Mucosa of descending colon (tissue), 3 donors: ENCODE results near the gene POLR2M. TPM values are rescaled to one million over a fixed set of nuclear protein-coding genes. Genes with fewer than 3 reads are reported as not detected.

ENCODE experiments used
- ATAC-seq: fragments of 200-7000 bp; cut with Tn5 transposase; one replicate; pipeline ENCODE4 v1.9.1; 2020; ENCODE audit warnings: mild to moderate bottlenecking, moderate library complexity
- DNase-seq, 3 donors: peaks; one replicate each; pipeline ENCODE4 v3.0.0-alpha.2; 2020
- H3K36me3 ChIP-seq: fragments of 200-600 bp; one replicate; pipeline ENCODE4 v1.8.0; 2021; ENCODE audit warnings: low read depth, mild to moderate bottlenecking
- H3K4me1 ChIP-seq: fragments of 200-600 bp; one replicate; pipeline ENCODE4 v1.8.0; 2021; ENCODE audit warnings: low read depth, mild to moderate bottlenecking
- H3K4me3 ChIP-seq: fragments of 200-600 bp; one replicate; pipeline ENCODE4 v1.8.0; 2021; ENCODE audit warnings: mild to moderate bottlenecking
- H3K9me3 ChIP-seq: fragments of 200-600 bp; one replicate; pipeline ENCODE4 v1.8.0; 2021; ENCODE audit warnings: mild to moderate bottlenecking
- intact Hi-C, 2 donors: fragments of 100-400 bp; cut with DNase I in 1 of 2; cut with micrococcal nuclease in 1 of 2; formaldehyde crosslinking; loops; one replicate each; pipeline versions ENCODE4 v1.11.0 to v1.11.1; 2022; cut with DNase I, micrococcal nuclease
- total RNA-seq, 3 donors: library from RNA; stranded (reverse); fragmentation: NEBNext Ultra II Directional in 2 of 3; extraction: Animal tissue kit (Norgen Biotek cat#: 25700) in 2 of 3; gene quantifications; one replicate each; pipeline versions ENCODE4 v1.2.1 to v1.2.4, GENCODE V29; 2021 to 2023
- TF ChIP-seq, protein P1 (sequence below): fragments of 200-600 bp; IDR thresholded peaks from one replicate; pipeline ENCODE4 v1.8.0; 2022; ENCODE audit warnings: antibody characterized with exemption, mild to moderate bottlenecking
- donor health status: DM: no; HTN: no; CAD: no; lungs with moderate emphysema.
- donor health status: DM: no; HTN: no; CAD: no.
- donor health status: DM: no; HTN: yes; CAD: no.

Gene POLR2M
- total RNA-seq, 3 donors from 2014 or later: 40.4 to 82.8 (median 53.3) TPM

DNA sequence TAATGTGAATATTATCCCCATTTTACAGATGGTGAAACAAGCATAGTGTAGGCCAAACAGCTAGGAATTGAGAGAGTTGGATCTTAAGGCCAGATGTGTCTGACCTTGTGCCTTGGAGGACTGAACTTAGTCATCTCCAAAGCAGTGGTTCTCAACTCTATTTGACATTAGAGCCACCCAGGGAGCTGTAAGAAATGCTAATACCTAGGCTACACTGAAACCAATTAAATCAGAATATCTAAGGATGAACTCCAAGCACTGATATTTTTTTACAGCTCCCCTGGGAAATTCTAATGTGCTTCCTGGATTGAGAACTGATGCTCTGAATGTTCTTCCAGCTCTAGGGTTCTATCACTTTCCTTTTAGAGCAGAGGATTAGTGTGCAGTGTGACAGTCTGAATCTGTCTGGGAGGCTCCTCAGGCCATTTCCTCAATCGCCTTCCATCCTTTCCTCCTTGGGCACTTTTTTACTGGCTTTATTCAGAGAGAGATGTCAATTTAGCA lies 32.3 kb downstream of the POLR2M start:
- Histone ChIP-seq H3K9me3 (no peaks in the 10 kb centered on the region), H3K4me1 (no peaks in the 10 kb centered on the region), H3K4me3 (no peak overlapping the region), H3K36me3 (no peaks in the 10 kb centered on the region)
- no peak for ATAC-seq
- no peak for DNase-seq
- TF ChIP-seq, protein P1, sequence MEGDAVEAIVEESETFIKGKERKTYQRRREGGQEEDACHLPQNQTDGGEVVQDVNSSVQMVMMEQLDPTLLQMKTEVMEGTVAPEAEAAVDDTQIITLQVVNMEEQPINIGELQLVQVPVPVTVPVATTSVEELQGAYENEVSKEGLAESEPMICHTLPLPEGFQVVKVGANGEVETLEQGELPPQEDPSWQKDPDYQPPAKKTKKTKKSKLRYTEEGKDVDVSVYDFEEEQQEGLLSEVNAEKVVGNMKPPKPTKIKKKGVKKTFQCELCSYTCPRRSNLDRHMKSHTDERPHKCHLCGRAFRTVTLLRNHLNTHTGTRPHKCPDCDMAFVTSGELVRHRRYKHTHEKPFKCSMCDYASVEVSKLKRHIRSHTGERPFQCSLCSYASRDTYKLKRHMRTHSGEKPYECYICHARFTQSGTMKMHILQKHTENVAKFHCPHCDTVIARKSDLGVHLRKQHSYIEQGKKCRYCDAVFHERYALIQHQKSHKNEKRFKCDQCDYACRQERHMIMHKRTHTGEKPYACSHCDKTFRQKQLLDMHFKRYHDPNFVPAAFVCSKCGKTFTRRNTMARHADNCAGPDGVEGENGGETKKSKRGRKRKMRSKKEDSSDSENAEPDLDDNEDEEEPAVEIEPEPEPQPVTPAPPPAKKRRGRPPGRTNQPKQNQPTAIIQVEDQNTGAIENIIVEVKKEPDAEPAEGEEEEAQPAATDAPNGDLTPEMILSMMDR: no peak
- intact Hi-C loops: no loop called here

DNA sequence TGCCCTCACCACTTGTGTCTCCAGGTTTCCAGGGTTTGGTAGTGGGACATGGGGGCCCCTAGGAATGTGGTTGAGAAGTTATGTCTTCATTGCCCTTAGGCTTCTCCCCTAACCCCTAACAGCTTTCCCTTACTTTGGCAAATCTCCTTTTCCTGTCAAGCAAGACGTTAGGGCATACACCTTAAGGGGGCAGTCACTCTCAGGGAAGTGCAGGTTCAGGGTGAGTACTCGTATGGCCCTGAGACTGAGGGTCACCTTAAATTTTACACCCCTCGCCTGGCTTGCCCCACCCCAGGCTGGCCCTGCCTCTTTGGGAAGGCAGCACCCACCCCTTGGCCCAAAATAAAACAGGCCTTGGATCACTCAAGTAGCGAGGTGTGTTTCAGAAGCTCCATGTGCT lies 33.5 kb downstream of the POLR2M start:
- TF ChIP-seq, protein P1: no peak
- Histone ChIP-seq H3K36me3 (no peaks in the 10 kb centered on the region), H3K4me1 (no peaks in the 10 kb centered on the region), H3K4me3 (no peak overlapping the region), H3K9me3 (no peaks in the 10 kb centered on the region)
- ATAC-seq (no peak), DNase-seq (no peak)
- intact Hi-C loops: no loop called here

DNA sequence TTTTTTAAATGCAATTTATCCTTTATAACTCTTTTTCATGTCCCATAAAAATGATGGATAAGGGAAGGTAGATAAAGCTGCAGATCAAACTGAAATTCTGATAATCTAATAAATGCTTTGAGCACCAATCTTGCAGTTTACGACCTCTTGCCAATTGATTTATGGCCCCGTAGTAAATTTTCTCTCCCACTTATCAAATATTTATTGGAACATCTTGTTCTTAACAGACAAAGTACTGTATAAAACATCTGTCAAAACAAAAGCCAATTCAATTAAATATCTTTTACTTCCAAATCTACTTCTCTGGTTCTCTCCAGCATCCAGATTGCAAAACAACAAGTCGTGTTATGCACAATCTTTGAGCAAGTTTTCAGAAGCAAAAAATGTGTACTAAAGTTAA lies 34.6 kb downstream of the POLR2M start:
- no peaks in the 10 kb centered on the region for H3K4me1 ChIP-seq
- no peaks in the 10 kb centered on the region for H3K9me3 ChIP-seq
- no peak overlapping the region for H3K4me3 ChIP-seq
- intact Hi-C loops: no loop called here
- H3K36me3 ChIP-seq: no peaks in the 10 kb centered on the region
- TF ChIP-seq, protein P1: no peak
- ATAC-seq (no peak), DNase-seq (no peak)

DNA sequence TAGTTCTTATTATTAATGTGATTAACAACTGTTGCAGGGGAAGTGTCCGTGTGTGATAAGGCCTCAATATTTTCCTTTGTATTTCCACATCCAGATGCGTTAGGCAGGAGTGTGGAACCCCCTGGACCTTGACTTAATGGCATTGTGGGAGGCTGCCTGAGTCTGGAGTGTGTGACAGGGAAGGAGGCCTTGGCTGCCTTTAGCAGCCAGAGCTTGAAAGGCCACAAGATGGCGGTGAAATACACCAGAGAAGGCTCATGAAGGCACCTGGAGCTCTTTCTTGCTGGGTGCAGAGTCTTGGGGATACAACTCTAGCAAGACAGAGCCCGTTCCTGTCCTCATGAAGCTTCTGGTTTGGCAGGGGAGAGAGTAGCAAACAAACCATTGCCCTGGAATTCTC lies 36.9 kb downstream of the POLR2M start:
- peak; percentile 34 for ATAC-seq
- intact Hi-C loops: no loop called here

DNA sequence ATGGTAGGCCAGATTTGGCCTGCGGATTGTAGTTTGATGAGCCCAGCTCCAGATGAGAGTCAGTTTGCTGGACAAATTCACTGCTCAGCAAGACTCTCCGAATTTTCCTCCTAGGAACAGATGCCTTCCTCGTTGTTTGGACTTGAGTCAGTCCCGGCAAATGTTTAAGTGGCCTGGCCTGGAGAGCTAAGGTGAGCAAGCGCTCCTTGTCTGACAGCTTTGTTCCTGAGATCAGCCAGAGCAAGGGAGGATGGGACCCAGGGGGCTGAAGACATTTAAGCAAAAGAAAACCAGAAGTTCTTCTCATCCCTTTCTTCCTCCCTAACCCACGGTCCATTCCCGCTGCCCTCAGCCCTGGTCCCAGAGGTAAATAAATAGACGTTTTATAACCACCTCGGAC lies 40.3 kb downstream of the POLR2M start:
- no peaks in the 10 kb centered on the region for H3K4me1 ChIP-seq
- H3K36me3 ChIP-seq: no peaks in the 10 kb centered on the region
- no peak for ATAC-seq
- intact Hi-C loops: no loop called here
- H3K4me3 ChIP-seq: no peak overlapping the region
- TF ChIP-seq, protein P1: no peak
- no peaks in the 10 kb centered on the region for H3K9me3 ChIP-seq
- DNase-seq: no peak

More for the DNA sequence above, 36.9 kb downstream of the POLR2M start:
- H3K4me1 ChIP-seq: no peaks in the 10 kb centered on the region
- no peak overlapping the region for H3K4me3 ChIP-seq
- TF ChIP-seq, protein P1: no peak
- no peaks in the 10 kb centered on the region for H3K9me3 ChIP-seq
- DNase-seq: no peak
- H3K36me3 ChIP-seq: no peaks in the 10 kb centered on the region
